SK-N-SH (cell line): Measurements from ENCODE around the gene LINC00237. TPM values are rescaled to one million over a fixed set of nuclear protein-coding genes. Genes with fewer than 3 reads are reported as not detected.

Experiments
- CTCF ChIA-PET: fragments of 300-600, 350-600 bp; formaldehyde crosslinking; extraction: SDS; loops from one replicate; lab custom pipeline; 2021; lab: Yijun Ruan, JAX
- POLR2A ChIA-PET: fragments of 350-600 bp; sonication (Branson Sonifier 250); formaldehyde crosslinking; extraction: SDS; loops from one replicate; lab custom pipeline; 2020; ENCODE audit warnings: antibody characterized with exemption, inconsistent platforms; lab: Yijun Ruan, JAX
- DNase-seq: peaks from one replicate; pipeline ENCODE4 v3.0.0; 2012
- H2AFZ ChIP-seq: fragments of 200-600 bp; sonication (generic); 2 replicates; pipeline ENCODE4 v1.8.1; 2016; ENCODE audit warnings: antibody characterized with exemption, mild to moderate bottlenecking, low read depth
- H3F3A ChIP-seq: fragments of 200-600 bp; sonication (generic); replicated peaks from 2 replicates; pipeline ENCODE3; 2016; ENCODE audit warnings: antibody characterized with exemption, mild to moderate bottlenecking; ENCODE audit not compliant: insufficient read depth
- H3K27ac ChIP-seq, 2 experiments: fragments of 200-500 bp in 1 of 2; fragments of 200-600 bp in 1 of 2; sonication (Bioruptor generic) in 1 of 2; sonication (generic), shearing (Covaris generic) in 1 of 2; 2 replicates each; pipeline versions ENCODE4 v1.5.1 to v1.6.1; 2014 to 2016; ENCODE audit warnings: low read depth in 2 of 2, inconsistent platforms in 1 of 2, low read length in 1 of 2, mild to moderate bottlenecking in 1 of 2, mixed read lengths in 1 of 2
- H3K27me3 ChIP-seq: fragments of 200-600 bp; sonication (generic), shearing (Covaris generic); 2 replicates; pipeline ENCODE4 v1.6.1; 2016; ENCODE audit warnings: mixed run types; ENCODE audit not compliant: insufficient read depth
- H3K36me3 ChIP-seq, 2 experiments: fragments of 200-500 bp in 1 of 2; fragments of 200-600 bp in 1 of 2; sonication (Bioruptor generic) in 1 of 2; sonication (generic) in 1 of 2; replicated peaks in 1 of 2; 2 replicates each; pipeline versions ENCODE3 to v1.5.1; 2014 to 2016; ENCODE audit warnings: low read length in 1 of 2, mild to moderate bottlenecking in 1 of 2; ENCODE audit not compliant: insufficient read depth in 2 of 2, control insufficient read depth in 1 of 2
- H3K4me1 ChIP-seq, 2 experiments: fragments of 200-500 bp in 1 of 2; fragments of 200-600 bp in 1 of 2; sonication (Bioruptor generic) in 1 of 2; sonication (generic), shearing (Covaris generic) in 1 of 2; 2 replicates each; pipeline versions ENCODE4 v1.5.1 to v1.6.1; 2014 to 2016; ENCODE audit warnings: low read depth in 1 of 2, low read length in 1 of 2, mixed run types in 1 of 2; ENCODE audit not compliant: insufficient read depth in 2 of 2, control insufficient read depth in 1 of 2
- H3K4me2 ChIP-seq: fragments of 200-600 bp; sonication (generic), shearing (Covaris generic); 2 replicates; pipeline ENCODE4 v1.6.1; 2017; ENCODE audit warnings: mixed run types
- H3K4me3 ChIP-seq, 2 experiments: fragments of 200-500 bp in 1 of 2; fragments of 200-600 bp in 1 of 2; sonication (Bioruptor generic) in 1 of 2; sonication (generic), shearing (Covaris generic) in 1 of 2; 2 replicates each; pipeline versions ENCODE4 v1.5.1 to v1.8.1; 2014 to 2016; ENCODE audit warnings: low read depth in 2 of 2, inconsistent platforms in 1 of 2, low read length in 1 of 2, mild to moderate bottlenecking in 1 of 2, mixed read lengths in 1 of 2, moderate library complexity in 1 of 2
- H3K79me2 ChIP-seq: fragments of 200-600 bp; sonication (generic); 2 replicates; pipeline ENCODE4 v1.8.1; 2017; ENCODE audit warnings: mild to moderate bottlenecking; ENCODE audit not compliant: insufficient read depth
- H3K9ac ChIP-seq: fragments of 200-600 bp; sonication (generic); 2 replicates; pipeline ENCODE4 v1.6.1; 2017; ENCODE audit warnings: mixed run types
- H3K9me2 ChIP-seq: fragments of 200-600 bp; sonication (generic); 2 replicates; pipeline ENCODE4 v1.6.1; 2017; ENCODE audit warnings: mixed run types
- H3K9me3 ChIP-seq: fragments of 200-600 bp; sonication (generic); 2 replicates; pipeline ENCODE4 v1.6.1; 2017; ENCODE audit warnings: mixed run types, mild to moderate bottlenecking, moderate library complexity
- H4K20me1 ChIP-seq: fragments of 200-600 bp; sonication (generic); 2 replicates; pipeline ENCODE4 v1.6.1; 2017; ENCODE audit warnings: mild to moderate bottlenecking, mixed run types; ENCODE audit not compliant: insufficient read depth
- CHD2 ChIP-seq: fragments of 150-350 bp; IDR thresholded peaks from 2 replicates; pipeline ENCODE4 v1.6.1; 2018; ENCODE audit warnings: low read length; ENCODE audit not compliant: partially characterized antibody
- CTCF ChIP-seq: fragments of 200-600 bp; sonication (generic); IDR thresholded peaks from 2 replicates; pipeline ENCODE4 v1.6.1; 2017; ENCODE audit warnings: antibody characterized with exemption, mild to moderate bottlenecking, moderate library complexity
- ELF1 ChIP-seq: IDR thresholded peaks from 2 replicates; pipeline ENCODE4 v1.4.0; 2012
- EP300 ChIP-seq, 2 experiments: IDR thresholded peaks; 2 replicates each; pipeline versions ENCODE4 v1.4.0 to v1.6.1; 2012; ENCODE audit warnings: borderline replicate concordance in 1 of 2, low read depth in 1 of 2, low read length in 1 of 2
- EZH2phosphoT487 ChIP-seq: fragments of 200-600 bp; sonication (generic); IDR thresholded peaks from 2 replicates; pipeline ENCODE4 v1.6.1; 2017; ENCODE audit warnings: low read depth, mixed run types, mild to moderate bottlenecking, antibody characterized with exemption, moderate library complexity, borderline replicate concordance
- FOXJ3 ChIP-seq: sonication (generic); formaldehyde crosslinking; IDR thresholded peaks from 2 replicates; pipeline ENCODE4 v1.5.1; 2020; ENCODE audit warnings: mild to moderate bottlenecking, missing genetic modification reagents
- GABPA ChIP-seq: IDR thresholded peaks from 2 replicates; pipeline ENCODE4 v1.4.0; 2012; ENCODE audit warnings: low read depth, mild to moderate bottlenecking
- GATA2 ChIP-seq: sonication (generic); formaldehyde crosslinking; IDR thresholded peaks from 2 replicates; pipeline ENCODE4 v1.5.0; 2020; ENCODE audit warnings: mild to moderate bottlenecking, missing genetic modification reagents
- JUND ChIP-seq: IDR thresholded peaks from 2 replicates; pipeline ENCODE4 v1.4.0; 2012
- MAX ChIP-seq: IDR thresholded peaks from 2 replicates; pipeline ENCODE4 v1.4.0; 2012; ENCODE audit warnings: low read depth
- MEF2A ChIP-seq: IDR thresholded peaks from 2 replicates; pipeline ENCODE4 v1.4.0; 2012; ENCODE audit warnings: low read depth, borderline replicate concordance
- MXI1 ChIP-seq: IDR thresholded peaks from 2 replicates; pipeline ENCODE4 v1.6.1; 2012; ENCODE audit warnings: mild to moderate bottlenecking, low read depth, low read length, improper control_type of control experiment
- NRF1 ChIP-seq: IDR thresholded peaks from 2 replicates; pipeline ENCODE4 v1.6.1; 2012; ENCODE audit warnings: low read depth, mild to moderate bottlenecking, low read length
- POLR2AphosphoS5 ChIP-seq: IDR thresholded peaks from 2 replicates; pipeline ENCODE4 v1.6.1; 2012; ENCODE audit warnings: low read depth, low read length
- RAD21 ChIP-seq: IDR thresholded peaks from 2 replicates; pipeline ENCODE4 v1.6.1; 2012; ENCODE audit warnings: mild to moderate bottlenecking, low read length
- RCOR1 ChIP-seq: fragments of 150-350 bp; IDR thresholded peaks from 2 replicates; pipeline ENCODE4 v1.6.1; 2017; ENCODE audit warnings: antibody characterized with exemption, low read length
- SIN3A ChIP-seq: IDR thresholded peaks from 2 replicates; pipeline ENCODE4 v1.6.1; 2012; ENCODE audit warnings: low read depth, mild to moderate bottlenecking, low read length, moderate library complexity, borderline replicate concordance
- SMC3 ChIP-seq: IDR thresholded peaks from 2 replicates; pipeline ENCODE4 v1.6.1; 2012; ENCODE audit warnings: low read depth, low read length, improper control_type of control experiment
- TAF1 ChIP-seq: IDR thresholded peaks from 2 replicates; pipeline ENCODE4 v1.6.1; 2012; ENCODE audit warnings: low read depth, mild to moderate bottlenecking, low read length, moderate library complexity, borderline replicate concordance
- TCF12 ChIP-seq: IDR thresholded peaks from 2 replicates; pipeline ENCODE4 v1.4.0; 2012
- TEAD4 ChIP-seq: IDR thresholded peaks from 2 replicates; pipeline ENCODE4 v1.4.0; 2012; ENCODE audit warnings: mild to moderate bottlenecking, borderline replicate concordance; ENCODE audit not compliant: insufficient read depth
- WGBS: methylation state at CpG from one replicate; pipeline ENCODE4 v1.1.6; 2017; ENCODE audit warnings: low lambda C conversion rate; 5-methylcytosine and 5-hydroxymethylcytosine counted together
- polyA plus RNA-seq, 3 experiments: library from polyadenylated mRNA; depleted of rRNA; stranded (reverse); fragments of >200 nt; gene quantifications; 2 replicates each; pipeline ENCODE4 v1.2.3, GENCODE V29; 2012

LINC00237 gene
- polyA plus RNA-seq, 1 of the 3 experiments (the other 2 are of a cell fraction): not detected

- no peak for TF ChIP-seq FOXJ3 (CRISPR knock-in tag)
- TF ChIP-seq GABPA: no peak
- peak; percentile 66 for TF ChIP-seq CTCF
- TF ChIP-seq RAD21: 0 out of 2 replicates have a peak, but pooled peaks have one; percentile 26
- Histone ChIP-seq H3K4me3 (no peak overlapping the region; a peak in 1 of 4 replicates), H3K4me1 (no peaks in the 10 kb centered on the region; a peak in 1 of 4 replicates), H3K27ac (no peak overlapping the region), H3K36me3 (no peaks in the 10 kb centered on the region), H3K9ac (no peak overlapping the region), H3K9me3 (no peaks in the 10 kb centered on the region), H3K9me2 (no peaks in the 10 kb centered on the region), H3K4me2 (no peak overlapping the region), H4K20me1 (no peaks in the 10 kb centered on the region), H2AFZ (no peak overlapping the region), H3K27me3 (no peaks in the 10 kb centered on the region; the same call in 1 of the 2 replicates), H3K79me2 (no peaks in the 10 kb centered on the region), H3F3A (no peaks in the 10 kb centered on the region)
- POLR2A ChIA-PET: no interaction called here
- WGBS: 23% methylated on average over 5 of the region's 5 CpGs
- CTCF ChIA-PET: interaction anchor here (0.7 to 3.6 kb wide), 13 partner anchors 8 to 457 kb away, joined by 3 to 19 read pairs (median 4); no protein-coding TSS in a partner anchor
- peak; percentile 45 for DNase-seq
Measured at GRCh38 chr20:21048841-21049273, 57.3 kb downstream of the LINC00237 start.

GRCh38 chr20:21047981-21048380 is 58.2 kb downstream of the LINC00237 start:
- H3K9ac ChIP-seq: no peak overlapping the region
- no peak for DNase-seq
- POLR2A ChIA-PET: no interaction called here
- no peak overlapping the region for H2AFZ ChIP-seq
- no peak overlapping the region for H3K27ac ChIP-seq
- H3K36me3 ChIP-seq: no peaks in the 10 kb centered on the region
- CTCF ChIA-PET: interaction anchor here (0.7 to 3.6 kb wide), 9 partner anchors 9 to 457 kb away, joined by 3 to 19 read pairs (median 4); no protein-coding TSS in a partner anchor
- H3K9me3 ChIP-seq: no peaks in the 10 kb centered on the region
- no peaks in the 10 kb centered on the region for H3K9me2 ChIP-seq
- H3K4me1 ChIP-seq: no peaks in the 10 kb centered on the region; a peak in 1 of 4 replicates
- H3K4me3 ChIP-seq: no peak overlapping the region
- H3F3A ChIP-seq: no peaks in the 10 kb centered on the region
- no peaks in the 10 kb centered on the region for H4K20me1 ChIP-seq
- H3K4me2 ChIP-seq: no peak overlapping the region
- no peaks in the 10 kb centered on the region for H3K79me2 ChIP-seq
- WGBS: 7% methylated on average over 6 of the region's 6 CpGs
- H3K27me3 ChIP-seq: no peaks in the 10 kb centered on the region; the same call in 1 of the 2 replicates
- no peak for TF ChIP-seq CTCF
- TF ChIP-seq GATA2 (CRISPR knock-in tag): no peak
- TF ChIP-seq TCF12: no peak
- no peak for TF ChIP-seq EP300 (IDR thresholded peaks at IDR 0.05; ENCODE audit: borderline replicate concordance in 1 of 2, low read depth in 1 of 2, low read length in 1 of 2)
- no peak for TF ChIP-seq RCOR1
- no peak for TF ChIP-seq POLR2AphosphoS5
- no peak for TF ChIP-seq TEAD4
- no peak for TF ChIP-seq NRF1
- TF ChIP-seq JUND: no peak
- no peak for TF ChIP-seq TAF1
- no peak for TF ChIP-seq SMC3
- no peak for TF ChIP-seq CHD2
- TF ChIP-seq SIN3A: no peak
- no peak for TF ChIP-seq MEF2A
- TF ChIP-seq GABPA: no peak
- TF ChIP-seq MAX: no peak
- no peak for TF ChIP-seq MXI1
- TF ChIP-seq ELF1: no peak
- no peak for TF ChIP-seq EZH2phosphoT487
